NB4 (cell line): Measurements from ENCODE around the gene SETDB2.

Experiments used
- CTCF ChIP-seq: IDR thresholded peaks from one replicate; pipeline ENCODE4 v1.5.1; 2012; ENCODE audit warnings: low read depth, low read length
- POLR2A ChIP-seq: IDR thresholded peaks from 2 replicates; pipeline ENCODE4 v1.6.1; 2011; ENCODE audit warnings: mild to moderate bottlenecking; ENCODE audit not compliant: insufficient read length; ENCODE audit errors: extremely low read depth

DNA sequence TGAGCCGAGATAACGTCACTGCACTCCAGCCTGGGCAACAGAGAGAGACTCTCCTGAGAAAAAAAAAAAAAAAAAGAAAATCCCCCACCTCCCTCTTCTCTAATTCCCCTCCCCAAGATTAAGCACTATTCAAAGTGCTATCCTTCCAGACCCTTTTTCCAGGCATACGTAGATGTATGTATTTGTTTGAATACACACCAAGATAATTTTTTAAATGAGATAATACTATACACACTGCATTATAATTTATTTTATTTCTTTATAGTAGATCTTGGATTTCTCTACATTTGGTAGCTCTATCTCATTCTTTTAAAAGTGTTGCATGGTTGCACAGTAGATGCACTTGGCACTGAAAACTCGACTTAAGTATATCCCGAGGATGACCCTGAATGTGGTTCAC is 32.7 kb upstream of the SETDB2 start:
- TF ChIP-seq POLR2A (no peak), CTCF (no peak)
